Breast epithelium (tissue), 4 donors: ENCODE measurements around the gene SDR39U1. TPM values are rescaled to one million over a fixed set of nuclear protein-coding genes. Genes with fewer than 3 reads are reported as not detected.

ENCODE experiments used
- DNase-seq, 2 donors: peaks; one replicate each; pipeline ENCODE4 v3.0.0-alpha.2; 2019; ENCODE audit warnings: low spot score in 2 of 2
- H3K27ac ChIP-seq, 2 donors: fragments of 200-600 bp; sonication (generic) in 1 of 2; one replicate each; pipeline ENCODE4 v1.5.1; 2016 to 2019; ENCODE audit warnings: mild to moderate bottlenecking in 1 of 2
- H3K27me3 ChIP-seq, 2 donors: fragments of 200-600 bp; sonication (generic) in 1 of 2; one replicate each; pipeline versions ENCODE4 v1.5.1 to v1.6.0; 2017 to 2019; ENCODE audit warnings: control low read depth in 1 of 2, mild to moderate bottlenecking in 1 of 2
- H3K36me3 ChIP-seq: fragments of 200-600 bp; one replicate; pipeline ENCODE4 v1.5.1; 2019
- H3K4me1 ChIP-seq, 2 donors: fragments of 200-600 bp; sonication (generic); one replicate each; pipeline ENCODE4 v1.5.1; 2016 to 2019; ENCODE audit warnings: control low read depth in 1 of 2
- H3K4me3 ChIP-seq, 3 donors: fragments of 200-600 bp; sonication (generic); 1 replicate in 2 of 3; 2 replicates in 1 of 3; pipeline ENCODE4 v1.5.1; 2016 to 2019; ENCODE audit warnings: mild to moderate bottlenecking in 3 of 3, moderate library complexity in 2 of 3
- H3K9me3 ChIP-seq, 2 donors: fragments of 200-600 bp; sonication (generic) in 1 of 2; one replicate each; pipeline ENCODE4 v1.5.1; 2016 to 2019; ENCODE audit warnings: control low read depth in 1 of 2
- CTCF ChIP-seq, 3 donors: fragments of 450-650 bp; IDR thresholded peaks; one replicate each; pipeline ENCODE4 v1.5.1; 2016 to 2017; ENCODE audit warnings: antibody characterized with exemption in 3 of 3, mild to moderate bottlenecking in 3 of 3, moderate library complexity in 3 of 3
- POLR2A ChIP-seq: fragments of 450-650 bp; IDR thresholded peaks from one replicate; pipeline ENCODE4 v1.6.1; 2016; ENCODE audit warnings: antibody characterized with exemption, mild to moderate bottlenecking, moderate library complexity
- POLR2AphosphoS5 ChIP-seq, 3 donors: sonication (generic); formaldehyde crosslinking; IDR thresholded peaks; one replicate each; pipeline ENCODE4 v1.6.1; 2017; ENCODE audit warnings: antibody characterized with exemption in 3 of 3
- intact Hi-C: fragments of 100-400 bp; cut with DNase I; formaldehyde crosslinking; loops from one replicate; pipeline ENCODE4 v1.15.1; 2023; ENCODE audit warnings: low total_unique reads
- total RNA-seq, 3 donors: library from RNA; depleted of rRNA; stranded (reverse); fragments of >200 nt; gene quantifications; one replicate each; pipeline ENCODE4 v1.1.0, GENCODE V29; 2016

The SDR39U1 gene
- total RNA-seq, 3 donors from 2014 or later = 42.1 to 63.4 (median 53.4) TPM

- intact Hi-C loops = no loop called here
- DNase-seq = no peak
- H3K27me3 ChIP-seq = no peaks in the 10 kb centered on the region
- TF ChIP-seq POLR2A = no peak
- no peak for TF ChIP-seq CTCF (IDR thresholded peaks at IDR 0.05)
- no peak for TF ChIP-seq POLR2AphosphoS5 (IDR thresholded peaks at IDR 0.05)
- no peaks in the 10 kb centered on the region for H3K9me3 ChIP-seq
- no peaks in the 10 kb centered on the region for H3K36me3 ChIP-seq
- H3K4me3 ChIP-seq = no peak overlapping the region
- no peak overlapping the region for H3K27ac ChIP-seq
- no peaks in the 10 kb centered on the region for H3K4me1 ChIP-seq
Observed at GRCh38 chr14:24416932-24417619, 25.5 kb downstream of the SDR39U1 start.

DNA sequence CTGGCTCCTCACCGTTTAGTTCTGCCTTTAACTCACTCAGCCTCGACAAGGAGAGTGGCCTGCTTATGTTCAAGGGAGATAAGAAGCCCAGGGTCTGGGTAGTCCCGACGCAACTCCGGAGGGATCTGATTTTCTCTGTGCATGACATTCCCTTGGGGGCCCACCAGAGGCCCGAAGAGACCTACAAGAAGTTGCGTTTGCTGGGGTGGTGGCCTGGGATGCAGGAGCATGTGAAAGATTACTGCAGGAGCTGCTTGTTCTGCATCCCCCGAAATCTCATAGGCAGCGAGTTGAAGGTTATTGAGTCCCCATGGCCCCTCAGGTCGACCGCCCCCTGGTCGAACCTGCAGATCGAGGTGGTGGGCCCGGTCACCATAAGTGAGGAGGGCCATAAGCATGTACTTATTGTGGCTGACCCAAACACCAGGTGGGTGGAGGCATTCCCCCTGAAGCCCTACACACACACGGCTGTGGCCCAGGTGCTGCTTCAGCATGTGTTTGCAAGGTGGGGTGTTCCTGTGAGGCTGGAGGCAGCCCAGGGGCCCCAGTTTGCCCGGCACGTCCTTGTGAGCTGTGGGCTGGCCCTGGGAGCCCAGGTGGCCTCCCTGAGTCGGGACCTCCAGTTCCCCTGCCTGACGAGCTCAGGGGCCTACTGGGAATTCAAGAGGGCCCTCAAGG lies 26.2 kb downstream of the SDR39U1 start:
- no peaks in the 10 kb centered on the region for H3K36me3 ChIP-seq
- intact Hi-C loops = no loop called here
- H3K9me3 ChIP-seq = no peaks in the 10 kb centered on the region
- no peak for DNase-seq
- no peaks in the 10 kb centered on the region for H3K4me1 ChIP-seq
- TF ChIP-seq POLR2AphosphoS5 (IDR thresholded peaks at IDR 0.05) = no peak
- TF ChIP-seq CTCF (IDR thresholded peaks at IDR 0.05) = no peak
- no peak for TF ChIP-seq POLR2A
- H3K27me3 ChIP-seq = no peaks in the 10 kb centered on the region
- no peak overlapping the region for H3K4me3 ChIP-seq
- H3K27ac ChIP-seq = no peak overlapping the region

DNA sequence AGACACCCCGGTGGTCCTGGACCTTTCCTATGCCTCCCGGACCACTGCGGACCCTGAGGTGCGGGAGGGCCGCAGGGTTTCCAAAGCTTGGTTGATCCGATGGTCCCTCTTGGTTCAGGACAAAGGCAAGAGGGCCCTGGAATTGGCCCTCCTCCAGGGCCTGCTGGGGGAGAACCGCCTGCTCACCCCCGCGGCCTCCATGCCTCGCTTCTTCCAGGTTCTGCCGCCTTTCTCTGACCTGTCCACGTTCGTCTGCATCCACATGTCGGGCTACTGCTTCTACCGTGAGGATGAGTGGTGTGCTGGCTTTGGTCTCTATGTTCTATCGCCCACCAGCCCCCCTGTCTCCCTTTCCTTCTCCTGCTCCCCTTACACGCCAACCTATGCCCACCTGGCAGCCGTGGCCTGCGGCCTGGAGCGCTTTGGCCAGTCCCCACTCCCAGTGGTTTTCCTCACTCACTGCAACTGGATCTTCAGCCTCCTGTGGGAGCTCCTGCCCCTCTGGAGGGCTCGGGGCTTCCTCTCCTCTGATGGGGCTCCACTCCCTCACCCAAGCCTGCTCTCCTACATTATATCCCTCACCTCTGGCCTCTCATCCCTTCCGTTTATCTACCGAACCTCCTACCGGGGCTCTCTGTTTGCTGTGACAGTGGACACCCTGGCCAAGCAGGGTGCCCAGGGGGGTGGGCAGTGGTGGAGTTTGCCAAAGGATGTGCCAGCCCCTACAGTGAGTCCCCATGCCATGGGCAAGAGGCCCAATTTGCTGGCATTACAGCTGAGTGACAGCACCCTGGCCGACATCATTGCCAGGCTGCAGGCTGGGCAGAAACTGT lies 26.9 kb downstream of the SDR39U1 start:
- no peaks in the 10 kb centered on the region for H3K36me3 ChIP-seq
- H3K9me3 ChIP-seq = no peaks in the 10 kb centered on the region
- no peak for DNase-seq
- no peaks in the 10 kb centered on the region for H3K4me1 ChIP-seq
- intact Hi-C loops = no loop called here
- H3K27me3 ChIP-seq = no peaks in the 10 kb centered on the region
- no peak for TF ChIP-seq POLR2AphosphoS5 (IDR thresholded peaks at IDR 0.05)
- TF ChIP-seq POLR2A = no peak
- TF ChIP-seq CTCF (IDR thresholded peaks at IDR 0.05) = no peak
- H3K27ac ChIP-seq = no peak overlapping the region
- no peak overlapping the region for H3K4me3 ChIP-seq

- Histone ChIP-seq H3K4me1 (no peaks in the 10 kb centered on the region), H3K36me3 (no peaks in the 10 kb centered on the region), H3K27ac (no peak overlapping the region), H3K9me3 (no peaks in the 10 kb centered on the region), H3K27me3 (no peaks in the 10 kb centered on the region), H3K4me3 (no peak overlapping the region)
- no peak for TF ChIP-seq POLR2AphosphoS5 (IDR thresholded peaks at IDR 0.05)
- TF ChIP-seq CTCF (IDR thresholded peaks at IDR 0.05) = no peak
- TF ChIP-seq POLR2A = no peak
- no peak for DNase-seq
- intact Hi-C loops = no loop called here
Observed at GRCh38 chr14:24414732-24415420, 27.7 kb downstream of the SDR39U1 start.
